Parietal lobe (tissue), 2 donors: ENCODE measurements around the gene TGM2. TPM values are rescaled to one million over a fixed set of nuclear protein-coding genes. Genes with fewer than 3 reads are reported as not detected.

Source experiments
- small RNA-seq: library from RNA; depleted of rRNA; stranded (forward); fragments of <200 nt; gene quantifications from one replicate; pipeline ENCODE3, GENCODE V24; 2014; ENCODE audit warnings: low replicate concordance
- total RNA-seq: library from RNA; depleted of rRNA; stranded (reverse); fragments of >200 nt; gene quantifications from one replicate; pipeline ENCODE4 v1.2.3, GENCODE V29; 2014

Gene TGM2
- 4.4 TPM for total RNA-seq

GRCh38 chr20:38165089-38165965 is at the start of gene TGM2:
Gene TGM2, minus strand, starts transcription at chr20:38165270. Its CDS starts 72 bp downstream, at chr20:38165198.

Small RNA genes lying within 50 kb of the gene (small RNA-seq; reads per million reads assigned to genes)
- gene RN7SL237P = not detected

Other genes starting within 250 kb of the TGM2 start
- 43.8 TPM for gene TTI1, start 131.8 kb downstream of the TGM2 start, total RNA-seq
- gene RPRD1B, start 131.5 kb downstream of the TGM2 start, total RNA-seq = 48.5 TPM
- 2.8 TPM for gene KIAA1755, start 95.5 kb upstream of the TGM2 start, total RNA-seq
- not detected for gene BPI, start 138.9 kb upstream of the TGM2 start, total RNA-seq
- gene LBP, start 181.2 kb upstream of the TGM2 start, total RNA-seq = not detected